ENCODE measurements around the gene ARHGEF1.

DNA sequence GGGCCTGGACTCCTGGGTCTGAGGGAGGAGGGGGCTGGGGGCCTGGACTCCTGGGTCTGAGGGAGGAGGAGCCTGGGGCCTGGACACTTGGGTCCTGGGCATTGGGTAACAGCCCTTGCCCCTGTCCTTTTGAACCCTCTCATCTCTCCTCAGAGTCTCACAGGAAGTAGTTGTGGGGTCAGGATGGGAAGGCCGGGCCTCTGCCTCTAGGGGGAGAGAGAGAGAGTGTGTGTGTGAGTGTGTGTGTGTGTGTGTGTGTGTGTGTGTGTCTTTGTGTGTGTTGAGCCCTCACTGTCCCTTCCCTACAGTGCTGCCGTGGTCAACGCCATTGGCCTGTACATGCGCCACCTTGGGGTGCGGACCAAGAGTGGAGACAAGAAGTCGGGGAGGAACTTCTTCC, 10.9 kb downstream of the ARHGEF1 start:
- TF ChIP-seq, protein P1, sequence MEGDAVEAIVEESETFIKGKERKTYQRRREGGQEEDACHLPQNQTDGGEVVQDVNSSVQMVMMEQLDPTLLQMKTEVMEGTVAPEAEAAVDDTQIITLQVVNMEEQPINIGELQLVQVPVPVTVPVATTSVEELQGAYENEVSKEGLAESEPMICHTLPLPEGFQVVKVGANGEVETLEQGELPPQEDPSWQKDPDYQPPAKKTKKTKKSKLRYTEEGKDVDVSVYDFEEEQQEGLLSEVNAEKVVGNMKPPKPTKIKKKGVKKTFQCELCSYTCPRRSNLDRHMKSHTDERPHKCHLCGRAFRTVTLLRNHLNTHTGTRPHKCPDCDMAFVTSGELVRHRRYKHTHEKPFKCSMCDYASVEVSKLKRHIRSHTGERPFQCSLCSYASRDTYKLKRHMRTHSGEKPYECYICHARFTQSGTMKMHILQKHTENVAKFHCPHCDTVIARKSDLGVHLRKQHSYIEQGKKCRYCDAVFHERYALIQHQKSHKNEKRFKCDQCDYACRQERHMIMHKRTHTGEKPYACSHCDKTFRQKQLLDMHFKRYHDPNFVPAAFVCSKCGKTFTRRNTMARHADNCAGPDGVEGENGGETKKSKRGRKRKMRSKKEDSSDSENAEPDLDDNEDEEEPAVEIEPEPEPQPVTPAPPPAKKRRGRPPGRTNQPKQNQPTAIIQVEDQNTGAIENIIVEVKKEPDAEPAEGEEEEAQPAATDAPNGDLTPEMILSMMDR (optimal IDR thresholded peaks at IDR 0.05 in 1 of 3, IDR thresholded peaks at IDR 0.05 in 1 of 3, conservative IDR thresholded peaks at IDR 0.05 in 1 of 3; ENCODE audit: extremely low read depth in 1 of 3, insufficient read depth in 2 of 3, low read length in 3 of 3), result peak in 1 of 3 experiments; percentile 19
- TF ChIP-seq EZH2 (IDR thresholded peaks at IDR 0.05; ENCODE audit: low read length), result no peak
